ENCODE data around the gene COL16A1.

DNA sequence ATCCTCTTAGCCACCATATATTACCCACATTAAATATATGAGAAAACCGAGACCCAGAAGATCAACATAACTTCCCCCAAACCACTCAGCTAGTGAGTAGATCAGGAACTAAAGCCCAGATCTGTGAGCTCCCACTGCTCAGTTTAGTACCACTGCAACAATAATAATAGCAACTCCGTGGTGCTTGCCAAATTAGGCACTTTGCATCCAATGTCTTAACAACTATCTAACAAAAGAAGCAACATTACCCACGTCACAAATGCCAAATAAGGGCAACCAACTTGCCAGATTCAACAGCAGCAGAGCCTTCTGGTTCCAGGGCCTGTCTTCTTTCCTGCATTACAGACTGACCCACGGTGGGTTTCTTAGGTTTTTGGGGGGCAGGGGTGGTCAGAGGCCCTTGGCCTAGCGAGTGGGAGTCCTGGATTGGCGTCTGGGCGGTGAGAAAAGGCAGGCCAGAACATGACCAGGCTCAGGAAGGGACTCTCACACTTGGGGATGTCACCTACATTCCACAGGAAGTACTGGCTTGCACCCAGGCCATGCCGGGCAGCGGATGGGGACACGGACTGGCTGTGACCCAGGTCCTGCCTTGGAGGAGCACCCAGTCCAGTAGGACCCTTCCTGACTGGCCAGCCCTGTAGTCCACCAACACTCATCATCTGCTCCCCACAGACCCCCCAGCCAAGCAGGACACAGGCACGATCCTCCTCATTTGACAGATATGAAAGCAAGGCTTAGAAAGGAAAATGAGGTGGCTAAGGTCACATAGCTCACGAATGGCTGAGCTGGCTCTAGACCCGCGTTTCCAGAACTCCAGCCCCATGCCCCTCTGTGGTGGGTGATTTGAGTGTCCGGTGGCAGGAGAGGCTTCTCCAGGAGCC, 81.7 kb downstream of the COL16A1 start:
- TF ChIP-seq, protein P1, sequence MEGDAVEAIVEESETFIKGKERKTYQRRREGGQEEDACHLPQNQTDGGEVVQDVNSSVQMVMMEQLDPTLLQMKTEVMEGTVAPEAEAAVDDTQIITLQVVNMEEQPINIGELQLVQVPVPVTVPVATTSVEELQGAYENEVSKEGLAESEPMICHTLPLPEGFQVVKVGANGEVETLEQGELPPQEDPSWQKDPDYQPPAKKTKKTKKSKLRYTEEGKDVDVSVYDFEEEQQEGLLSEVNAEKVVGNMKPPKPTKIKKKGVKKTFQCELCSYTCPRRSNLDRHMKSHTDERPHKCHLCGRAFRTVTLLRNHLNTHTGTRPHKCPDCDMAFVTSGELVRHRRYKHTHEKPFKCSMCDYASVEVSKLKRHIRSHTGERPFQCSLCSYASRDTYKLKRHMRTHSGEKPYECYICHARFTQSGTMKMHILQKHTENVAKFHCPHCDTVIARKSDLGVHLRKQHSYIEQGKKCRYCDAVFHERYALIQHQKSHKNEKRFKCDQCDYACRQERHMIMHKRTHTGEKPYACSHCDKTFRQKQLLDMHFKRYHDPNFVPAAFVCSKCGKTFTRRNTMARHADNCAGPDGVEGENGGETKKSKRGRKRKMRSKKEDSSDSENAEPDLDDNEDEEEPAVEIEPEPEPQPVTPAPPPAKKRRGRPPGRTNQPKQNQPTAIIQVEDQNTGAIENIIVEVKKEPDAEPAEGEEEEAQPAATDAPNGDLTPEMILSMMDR (IDR thresholded peaks at IDR 0.05; ENCODE audit: low read depth, low read length, poor library complexity, severe bottlenecking), result no peak
- no peak for TF ChIP-seq EZH2phosphoT487 (IDR thresholded peaks at IDR 0.05; ENCODE audit: borderline replicate concordance, low read length)

Data from DOHH2 (cell line).